CD4-positive, alpha-beta T cell treated with Interleukin-2 at 100 ng/mL for 4 hours (primary cell): ENCODE data around the gene EPHB2.
"Not testable (repeated sequence)": the region's sequence is repeated elsewhere in the genome, so short reads cannot be mapped to it uniquely, and the experiment has no call there.

Source experiments
- DNase-seq: peaks from one replicate; pipeline ENCODE4 v3.0.0-alpha.2; 2020; ENCODE audit warnings: low spot score

The EPHB2 gene

GRCh38 chr1:22836850-22837249 is 126.2 kb downstream of the EPHB2 start:
- no peak for DNase-seq

DNA sequence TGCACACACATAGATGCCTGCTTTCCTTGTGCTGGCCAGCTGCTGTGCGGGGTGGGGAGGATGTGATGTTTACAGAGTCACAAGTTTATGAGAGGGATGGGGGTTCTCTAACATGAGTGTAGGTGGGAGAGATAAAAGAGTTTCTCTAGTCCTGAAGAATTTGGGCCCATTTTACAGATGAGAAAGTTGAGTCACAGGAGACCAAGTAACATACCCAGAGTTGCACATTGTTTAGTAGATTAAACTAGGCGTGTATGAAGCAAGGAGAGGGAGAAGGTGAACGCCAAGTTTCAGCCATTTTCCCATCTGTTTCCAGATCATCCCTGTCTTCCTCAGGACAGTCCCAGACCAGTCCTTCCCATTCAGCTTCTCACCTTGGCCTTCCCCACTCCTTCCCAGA is 126.7 kb downstream of the EPHB2 start:
- no peak for DNase-seq

DNA sequence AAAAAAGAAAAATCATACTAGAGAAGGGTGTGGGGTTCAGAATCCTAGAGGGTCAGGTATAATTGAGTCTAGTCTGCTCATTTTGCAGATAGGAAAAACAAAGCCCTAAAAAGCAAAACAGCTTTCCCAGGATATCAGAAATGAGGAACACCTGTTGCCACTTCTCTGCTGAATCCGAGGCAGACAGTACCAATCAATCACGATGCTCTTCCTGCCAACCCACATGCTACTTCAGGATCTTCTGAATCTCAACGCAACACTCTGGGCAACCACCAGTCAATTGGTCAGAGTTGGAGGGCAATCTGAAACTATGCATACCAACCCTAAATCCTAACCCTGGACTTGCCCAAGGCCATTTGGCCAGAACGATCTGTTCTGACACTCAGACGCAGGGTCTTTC is 128.3 kb downstream of the EPHB2 start:
- DNase-seq = no peak

- no peak for DNase-seq
Observed at GRCh38 chr1:22839806-22840205, 129.2 kb downstream of the EPHB2 start.

DNA sequence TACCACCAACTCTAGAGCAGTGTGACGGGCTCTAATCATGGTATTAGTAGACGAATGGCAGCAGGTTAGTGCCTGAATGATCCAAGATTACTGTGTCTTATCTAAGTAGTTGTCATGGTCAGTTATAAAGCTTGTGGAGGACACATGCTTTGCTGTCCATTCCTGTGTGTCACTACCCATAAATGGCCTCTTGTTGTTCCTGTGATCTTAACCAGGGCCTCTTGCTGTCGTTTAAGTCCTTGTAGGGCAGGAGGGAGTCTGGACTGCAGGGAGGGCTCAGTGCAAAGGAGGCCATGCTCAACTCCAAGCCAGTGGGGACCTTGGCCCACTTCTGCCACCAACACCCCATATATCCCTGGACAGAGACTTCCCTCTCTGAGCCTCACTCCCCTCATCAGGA is 130.5 kb downstream of the EPHB2 start:
- no peak for DNase-seq

GRCh38 chr1:22841860-22842281 is 131.2 kb downstream of the EPHB2 start:
- DNase-seq = no peak

GRCh38 chr1:22843441-22844183 is 133.0 kb downstream of the EPHB2 start:
- DNase-seq = not testable (repeated sequence)

DNA sequence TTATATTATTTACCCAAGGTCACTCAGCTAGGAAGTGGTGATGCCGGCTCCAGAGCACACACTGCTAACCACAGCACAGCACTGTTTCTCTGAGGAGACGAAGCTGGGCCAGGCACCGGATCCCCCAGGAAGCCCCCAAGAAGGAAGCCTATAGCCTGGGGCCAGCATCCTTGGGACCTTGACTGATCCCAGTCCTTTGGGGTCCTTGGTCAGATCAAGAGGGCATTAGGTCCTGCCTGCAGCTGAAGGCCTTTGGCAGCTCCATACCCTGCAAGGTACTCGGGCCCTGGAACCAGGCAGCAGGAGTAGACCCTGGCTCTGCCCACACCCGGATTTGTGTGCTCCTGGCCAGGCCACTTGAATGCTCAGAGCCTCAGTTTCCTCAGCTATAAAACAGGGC is 134.0 kb downstream of the EPHB2 start:
- DNase-seq = no peak

DNA sequence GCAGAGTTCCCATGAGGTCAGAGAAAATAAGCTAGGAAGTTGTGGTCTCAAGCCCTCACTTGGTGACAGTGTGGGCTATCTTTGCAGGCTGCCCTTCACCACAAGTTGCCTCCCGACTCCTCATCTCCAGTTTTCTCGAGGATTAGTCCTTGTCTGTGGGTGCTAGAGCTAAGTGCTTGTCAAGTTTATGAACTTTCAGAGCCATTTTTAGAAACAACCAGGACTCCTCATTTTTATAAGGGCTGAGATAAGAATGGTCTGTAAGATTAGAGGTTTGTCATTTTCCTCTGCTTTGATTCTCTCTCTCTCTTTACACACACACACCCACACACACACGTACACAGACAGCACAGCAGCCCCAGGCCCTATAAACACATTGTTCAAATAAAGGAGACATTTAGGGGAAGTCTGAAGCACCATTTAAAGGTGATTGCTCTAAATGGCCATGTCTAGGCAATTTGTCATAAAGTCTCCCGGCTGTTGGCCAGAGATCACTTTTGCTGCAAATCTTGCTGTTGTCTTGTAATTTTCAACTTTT is 134.8 kb downstream of the EPHB2 start:
- DNase-seq = no peak

DNA sequence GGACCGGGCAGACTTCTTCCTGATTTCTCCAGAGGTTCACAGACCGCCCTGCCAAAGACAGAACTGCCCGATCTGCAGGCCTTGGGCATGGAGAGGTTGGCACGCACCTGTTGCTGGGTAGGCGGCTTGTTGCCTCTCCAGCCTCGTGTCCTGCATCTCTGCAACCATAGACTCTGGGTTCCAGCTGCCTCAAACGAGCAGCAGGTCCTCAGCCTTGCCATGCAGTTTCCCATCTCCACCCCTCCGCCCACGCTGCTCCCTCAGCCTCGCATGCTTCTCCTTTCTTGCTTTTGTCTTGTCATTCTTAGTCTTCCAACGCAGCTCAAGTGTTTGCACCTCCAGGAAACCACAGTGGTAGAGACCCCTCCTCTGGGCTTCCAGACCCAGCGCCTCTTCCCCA is 135.8 kb downstream of the EPHB2 start:
- DNase-seq = no peak

DNA sequence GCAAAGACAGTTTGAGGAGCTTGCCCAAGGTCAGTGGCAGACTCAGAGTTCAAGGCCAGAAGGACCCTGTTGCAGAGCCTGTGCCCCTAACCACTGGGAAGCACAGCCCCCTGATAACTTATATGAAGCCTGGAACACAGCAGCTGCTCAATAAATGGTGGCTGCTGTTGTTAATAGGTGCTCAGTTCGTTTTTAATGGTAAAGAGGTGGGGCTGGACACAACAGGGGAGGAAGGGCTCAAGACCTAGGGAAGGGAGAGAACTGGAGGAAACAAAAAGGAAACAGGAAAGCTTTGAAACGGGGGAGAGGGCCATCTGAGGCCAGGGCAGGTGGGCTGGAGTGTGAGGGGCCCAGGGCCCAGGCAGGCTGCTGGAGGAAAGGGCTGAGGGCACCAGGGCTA is 136.6 kb downstream of the EPHB2 start:
- DNase-seq = no peak

GRCh38 chr1:22847709-22848108 is 137.1 kb downstream of the EPHB2 start:
- no peak for DNase-seq

GRCh38 chr1:22848405-22848804 is 137.8 kb downstream of the EPHB2 start:
- no peak for DNase-seq

DNA sequence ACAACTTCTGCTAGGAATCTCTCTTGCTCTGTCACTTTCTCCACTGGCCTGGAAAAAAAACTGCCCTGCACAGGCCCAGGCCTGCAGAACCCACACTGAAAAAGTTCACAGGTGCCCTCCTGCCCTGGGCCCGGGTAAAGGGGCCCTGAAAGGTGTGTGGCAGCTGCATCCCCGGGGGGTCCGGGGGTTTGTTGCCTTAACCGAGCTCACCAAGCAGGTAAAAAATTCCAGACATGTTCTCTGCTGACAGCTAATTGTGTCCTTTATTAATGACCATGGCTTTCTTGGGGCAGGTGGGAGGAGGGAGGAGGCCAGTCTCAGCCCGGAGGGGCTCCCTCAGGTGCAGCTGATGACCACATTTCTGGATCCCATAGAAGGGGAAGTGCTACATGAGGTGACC is 139.1 kb downstream of the EPHB2 start:
- no peak for DNase-seq

- DNase-seq = no peak
Observed at GRCh38 chr1:22850281-22850680, 139.6 kb downstream of the EPHB2 start.

- no peak for DNase-seq
Observed at GRCh38 chr1:22850681-22851080, 140.0 kb downstream of the EPHB2 start.

DNA sequence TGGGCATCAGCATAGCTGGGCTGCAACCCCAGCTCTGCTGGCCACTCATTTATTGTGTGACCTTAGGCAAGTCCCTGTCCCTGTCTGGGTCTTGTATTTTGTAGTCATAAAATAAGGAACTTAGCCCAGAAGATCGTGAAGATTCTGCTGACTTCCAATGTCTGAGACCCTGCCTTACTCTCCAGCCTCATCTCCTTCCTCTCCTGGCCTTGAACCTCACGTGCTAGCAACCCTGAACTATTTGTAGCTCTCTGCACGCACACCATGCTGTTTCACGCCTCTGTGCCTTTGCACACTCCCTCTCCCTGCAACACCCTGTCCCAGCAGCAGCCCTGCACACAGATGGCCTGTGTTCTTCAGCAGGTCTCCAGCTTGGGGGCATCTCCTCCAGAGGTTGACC is 140.9 kb downstream of the EPHB2 start:
- DNase-seq = no peak

GRCh38 chr1:22852144-22852655 is 141.6 kb downstream of the EPHB2 start:
- no peak for DNase-seq

DNA sequence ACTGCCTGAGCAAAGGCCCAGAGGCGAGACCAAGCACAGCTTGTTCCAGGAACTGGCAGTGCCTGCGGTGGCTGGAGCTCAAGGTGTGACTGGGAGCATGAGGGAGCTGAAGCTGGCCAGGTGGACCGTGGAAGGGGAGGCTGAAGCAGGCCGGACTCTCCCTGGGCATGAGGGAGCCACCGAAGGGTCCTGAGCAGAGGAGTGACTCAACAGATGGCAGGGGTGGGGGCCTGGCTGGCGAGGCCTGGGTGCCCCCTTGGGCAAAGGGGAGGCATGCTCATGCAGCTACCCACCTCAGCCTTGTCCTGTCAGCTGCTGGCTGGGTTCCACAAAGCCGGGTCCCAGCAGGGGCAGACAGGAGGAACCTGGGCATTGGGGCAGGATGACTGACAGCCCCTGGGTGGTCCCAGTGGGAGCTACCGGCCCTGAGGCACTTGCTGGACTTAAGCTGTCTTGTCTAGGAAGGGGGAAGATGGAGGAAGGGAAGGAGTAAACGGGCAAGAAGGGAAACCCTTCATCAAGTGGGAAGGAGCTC is 143.1 kb downstream of the EPHB2 start:
- no peak for DNase-seq

GRCh38 chr1:22854688-22855565 is 144.3 kb downstream of the EPHB2 start:
- DNase-seq = no peak

GRCh38 chr1:22855668-22856606 is 145.3 kb downstream of the EPHB2 start:
- no peak for DNase-seq
